K562 (cell line): ENCODE data around the gene BCAN. TPM values are rescaled to one million over a fixed set of nuclear protein-coding genes. Genes with fewer than 3 reads are reported as not detected.

Experiments used
- HLTF ChIP-seq: fragments of 450-650 bp; IDR thresholded peaks from 2 replicates; pipeline ENCODE4 v1.6.1; 2016
- ZNF282 ChIP-seq: sonication (generic); formaldehyde crosslinking; IDR thresholded peaks from 2 replicates; pipeline ENCODE4 v1.8.1; 2023; ENCODE audit warnings: missing genetic modification reagents
- ZNF3 ChIP-seq: fragments of 250-450 bp; sonication (Bioruptor Pico); IDR thresholded peaks from 2 replicates; pipeline ENCODE4 v1.5.0; 2021; ENCODE audit warnings: mild to moderate bottlenecking, moderate library complexity
- polyA plus RNA-seq, 8 experiments: library from polyadenylated mRNA; depleted of rRNA in 4 of 8; stranded (reverse) in 5 of 8; unstranded in 3 of 8; fragments of >200 nt; fragmentation: Nextera tagmentation in 2 of 8; fragmentation: Illumina TruSeq in 1 of 8; extraction: Ambion mirVana in 2 of 8; extraction: Trizol in 1 of 8; gene quantifications; 2 replicates each; pipeline versions ENCODE4 v1.2.1 to v1.2.3, GENCODE V29; 2011 to 2014; ENCODE audit warnings: inconsistent platforms in 1 of 8, missing spikeins in 1 of 8
- total RNA-seq, 7 experiments: library from RNA; depleted of rRNA in 6 of 7; stranded (reverse); fragments of >200 nt in 6 of 7; fragmentation: Illumina TruSeq in 2 of 7; extraction: Trizol in 2 of 7; gene quantifications; 2 replicates each; pipeline versions ENCODE4 v1.2.1 to v1.2.3, GENCODE V29; 2011 to 2021; ENCODE audit warnings: low replicate concordance in 1 of 7
- TF ChIP-seq, protein P1 (sequence below): fragments of 250-450 bp; sonication (Bioruptor Pico); IDR thresholded peaks from 2 replicates; pipeline ENCODE4 v1.9.0; 2021; ENCODE audit warnings: mild to moderate bottlenecking, inconsistent platforms
- TF ChIP-seq, protein P2 (sequence below): fragments of 450-650 bp; IDR thresholded peaks from 2 replicates; pipeline ENCODE4 v1.6.1; 2016; ENCODE audit warnings: borderline replicate concordance

BCAN gene
- total and polyA plus RNA-seq, 9 of the 15 experiments (the other 6 are each of a cell fraction or from before 2014, with no cell fraction given): 0.04 to 0.33 (median 0.14) TPM; not detected in 5

DNA sequence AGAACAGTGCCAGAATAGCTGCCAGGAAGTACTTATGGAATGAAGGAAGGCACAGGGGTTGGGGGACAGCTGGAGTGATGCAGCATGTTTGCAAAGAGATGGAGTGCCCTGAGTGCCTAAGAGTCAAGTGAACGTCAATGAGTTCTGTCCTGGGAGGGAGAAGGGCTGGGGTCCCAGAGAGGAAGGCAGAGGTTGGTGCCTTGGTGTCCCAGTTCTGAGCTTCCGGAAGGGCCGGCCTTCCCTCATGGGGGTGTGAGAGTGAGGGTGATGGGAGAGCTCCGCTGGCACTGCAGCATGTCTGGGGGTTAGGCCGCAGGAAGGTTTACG lies 17.7 kb downstream of the BCAN start (continued):
- TF ChIP-seq ZNF282 (0 out of 2 replicates have a peak, but pooled peaks have one; percentile 1), ZNF3 (CRISPR knock-in tag) (no peak), HLTF (0 out of 2 replicates have a peak, but pooled peaks have one; percentile 15)
- TF ChIP-seq, protein P1, sequence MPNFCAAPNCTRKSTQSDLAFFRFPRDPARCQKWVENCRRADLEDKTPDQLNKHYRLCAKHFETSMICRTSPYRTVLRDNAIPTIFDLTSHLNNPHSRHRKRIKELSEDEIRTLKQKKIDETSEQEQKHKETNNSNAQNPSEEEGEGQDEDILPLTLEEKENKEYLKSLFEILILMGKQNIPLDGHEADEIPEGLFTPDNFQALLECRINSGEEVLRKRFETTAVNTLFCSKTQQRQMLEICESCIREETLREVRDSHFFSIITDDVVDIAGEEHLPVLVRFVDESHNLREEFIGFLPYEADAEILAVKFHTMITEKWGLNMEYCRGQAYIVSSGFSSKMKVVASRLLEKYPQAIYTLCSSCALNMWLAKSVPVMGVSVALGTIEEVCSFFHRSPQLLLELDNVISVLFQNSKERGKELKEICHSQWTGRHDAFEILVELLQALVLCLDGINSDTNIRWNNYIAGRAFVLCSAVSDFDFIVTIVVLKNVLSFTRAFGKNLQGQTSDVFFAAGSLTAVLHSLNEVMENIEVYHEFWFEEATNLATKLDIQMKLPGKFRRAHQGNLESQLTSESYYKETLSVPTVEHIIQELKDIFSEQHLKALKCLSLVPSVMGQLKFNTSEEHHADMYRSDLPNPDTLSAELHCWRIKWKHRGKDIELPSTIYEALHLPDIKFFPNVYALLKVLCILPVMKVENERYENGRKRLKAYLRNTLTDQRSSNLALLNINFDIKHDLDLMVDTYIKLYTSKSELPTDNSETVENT (CRISPR knock-in tag): 0 out of 2 replicates have a peak, but pooled peaks have one; percentile 20
- TF ChIP-seq, protein P2, sequence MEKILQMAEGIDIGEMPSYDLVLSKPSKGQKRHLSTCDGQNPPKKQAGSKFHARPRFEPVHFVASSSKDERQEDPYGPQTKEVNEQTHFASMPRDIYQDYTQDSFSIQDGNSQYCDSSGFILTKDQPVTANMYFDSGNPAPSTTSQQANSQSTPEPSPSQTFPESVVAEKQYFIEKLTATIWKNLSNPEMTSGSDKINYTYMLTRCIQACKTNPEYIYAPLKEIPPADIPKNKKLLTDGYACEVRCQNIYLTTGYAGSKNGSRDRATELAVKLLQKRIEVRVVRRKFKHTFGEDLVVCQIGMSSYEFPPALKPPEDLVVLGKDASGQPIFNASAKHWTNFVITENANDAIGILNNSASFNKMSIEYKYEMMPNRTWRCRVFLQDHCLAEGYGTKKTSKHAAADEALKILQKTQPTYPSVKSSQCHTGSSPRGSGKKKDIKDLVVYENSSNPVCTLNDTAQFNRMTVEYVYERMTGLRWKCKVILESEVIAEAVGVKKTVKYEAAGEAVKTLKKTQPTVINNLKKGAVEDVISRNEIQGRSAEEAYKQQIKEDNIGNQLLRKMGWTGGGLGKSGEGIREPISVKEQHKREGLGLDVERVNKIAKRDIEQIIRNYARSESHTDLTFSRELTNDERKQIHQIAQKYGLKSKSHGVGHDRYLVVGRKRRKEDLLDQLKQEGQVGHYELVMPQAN: peak; percentile 14; the same call in 1 of the 2 replicates
